Activated naive CD4-positive, alpha-beta T cell treated with anti-CD3 and anti-CD28 coated beads, Interleukin-2, amount 50 U/mL, for 72 hours (primary cell): ENCODE data around the gene ADGRD1. TPM values are rescaled to one million over a fixed set of nuclear protein-coding genes. Genes with fewer than 3 reads are reported as not detected.
"Not testable (repeated sequence)": the region's sequence is repeated elsewhere in the genome, so short reads cannot be mapped to it uniquely, and the experiment has no call there.

Source experiments
- ATAC-seq, 2 donors: fragments of 150-1000 bp; cut with Tn5 transposase; 2 replicates each; pipeline ENCODE4 v1.10.0; 2021; ENCODE audit warnings: mild to moderate bottlenecking in 2 of 2, moderate library complexity in 2 of 2
- DNase-seq, 2 donors: peaks; one replicate each; pipeline ENCODE4 v3.0.0; 2021 to 2022; ENCODE audit warnings: low spot score in 2 of 2
- H3K27ac Mint-ChIP-seq, 2 donors: one replicate each; pipeline ENCODE4 v1.8.0; 2022; ENCODE audit warnings: mild to moderate bottlenecking in 2 of 2, mixed read lengths in 2 of 2
- H3K36me3 Mint-ChIP-seq, 2 donors: one replicate each; pipeline ENCODE4 v1.8.0; 2022; ENCODE audit warnings: mixed read lengths in 2 of 2
- H3K9me3 Mint-ChIP-seq, 2 donors: one replicate each; pipeline ENCODE4 v1.8.0; 2022; ENCODE audit warnings: mixed read lengths in 2 of 2
- total RNA-seq, 2 donors: library from RNA; stranded (reverse); gene quantifications; one replicate each; pipeline ENCODE4 v1.2.3, GENCODE V29; 2022

ADGRD1 gene
- total RNA-seq = under 1 TPM in 1 of 2 donors, not detected in 1; 0.70 TPM

DNA sequence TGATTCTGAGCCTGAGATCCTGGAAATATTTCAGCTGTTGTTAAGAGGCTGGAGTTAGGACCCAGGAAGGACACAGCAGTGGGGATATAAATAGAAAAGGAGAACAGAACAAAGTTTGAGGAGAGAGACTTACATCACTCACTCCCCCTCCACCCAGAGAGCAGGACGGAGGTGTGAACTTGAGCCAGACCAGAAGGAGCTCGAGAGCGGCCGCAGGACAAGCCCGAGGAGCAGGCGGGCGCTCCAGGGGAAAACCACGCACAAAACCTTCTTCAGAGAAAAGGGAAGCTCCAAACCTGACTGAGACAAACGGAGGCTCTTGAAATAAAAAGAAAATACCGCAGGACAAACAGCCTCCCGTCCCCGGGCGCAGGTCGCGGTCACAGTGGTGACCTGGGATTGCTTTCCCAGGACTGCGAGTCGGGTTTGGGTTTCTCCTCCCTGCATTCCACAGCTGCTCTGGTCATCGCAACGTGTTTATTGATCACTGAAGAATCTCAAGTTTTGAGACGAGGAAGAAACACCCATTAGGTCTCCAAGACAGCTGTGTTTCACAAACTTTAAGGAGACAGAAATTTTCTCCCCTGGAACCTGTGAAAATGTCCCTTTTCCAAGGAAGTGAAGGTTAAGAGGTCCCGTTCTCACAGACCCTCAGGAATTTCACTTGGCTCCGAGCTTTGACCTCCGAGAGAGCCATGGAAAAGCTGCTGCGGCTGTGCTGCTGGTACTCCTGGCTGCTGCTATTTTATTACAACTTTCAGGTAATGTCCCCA is at the start of gene ADGRD1:
ADGRD1 (plus strand) TSS at position 137 of the 773 bp plus-strand sequence; CDS start at position 696, 559 bp downstream.
- no peak for ATAC-seq
- no peaks in the 10 kb centered on the region for H3K9me3 Mint-ChIP-seq

GRCh38 chr12:130904064-130904463 is 49.6 kb upstream of the ADGRD1 start:
- H3K27ac Mint-ChIP-seq = no peak overlapping the region
- H3K9me3 Mint-ChIP-seq = peaks cover 4 to 5% of the 10 kb centered on the region in 2 donors
- peaks cover 2 to 4% of the 10 kb centered on the region in 2 donors for H3K36me3 Mint-ChIP-seq
- ATAC-seq = no peak
- no peak for DNase-seq

More for the DNA sequence above, at the start of gene ADGRD1:
- H3K36me3 Mint-ChIP-seq = no peaks in the 10 kb centered on the region
- DNase-seq = no peak
- H3K27ac Mint-ChIP-seq = no peak within 1 kb of the TSS

- not testable (repeated sequence) for DNase-seq, H3K9me3 Mint-ChIP-seq, H3K27ac Mint-ChIP-seq, ATAC-seq, H3K36me3 Mint-ChIP-seq
These were observed 48.7 kb upstream of the ADGRD1 start for GRCh38 chr12:130904936-130905455.

DNA sequence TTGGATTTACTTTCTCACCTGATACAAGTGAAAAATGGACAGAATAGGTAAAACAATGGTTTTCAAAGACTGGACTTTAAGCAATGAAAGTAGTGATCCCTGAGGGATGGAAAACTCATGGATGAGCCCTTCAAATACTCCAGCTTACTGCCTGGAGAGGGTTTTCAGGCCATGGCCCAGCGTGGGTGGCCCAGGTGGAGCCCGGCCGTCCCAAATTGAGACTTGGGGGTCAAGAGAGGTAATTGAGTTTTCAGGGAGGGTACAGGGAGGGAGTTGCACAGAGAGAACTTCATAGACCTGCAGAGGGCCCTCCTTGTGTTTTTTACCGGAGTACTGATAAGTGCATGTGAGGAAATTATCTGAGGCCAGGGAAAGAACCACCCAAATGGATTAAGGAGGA is 44.6 kb upstream of the ADGRD1 start:
- Mint-ChIP-seq H3K27ac (no peak overlapping the region), H3K9me3 (peaks cover 19 to 21% of the 10 kb centered on the region in 2 donors), H3K36me3 (peaks cover 8 to 18% of the 10 kb centered on the region in 2 donors)
- DNase-seq (no peak), ATAC-seq (no peak)

DNA sequence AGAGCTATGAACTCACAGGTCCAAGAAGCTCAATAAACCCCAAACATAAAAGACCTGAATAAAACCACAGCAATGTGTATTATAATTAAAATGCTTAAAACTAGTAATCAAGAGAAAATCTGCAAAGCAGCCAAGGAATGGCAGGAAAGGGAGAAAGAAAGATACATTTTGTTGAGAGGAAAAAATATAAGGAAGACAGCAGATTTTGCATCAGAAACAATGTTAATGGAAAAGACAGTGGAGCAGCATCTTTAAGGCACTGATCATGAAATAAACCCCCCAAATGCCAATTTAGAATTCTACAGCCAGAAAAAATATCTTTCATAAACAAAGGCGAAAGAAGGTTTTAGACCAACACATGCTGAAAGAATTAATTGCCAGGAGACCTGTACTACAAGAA is 42.5 kb upstream of the ADGRD1 start:
- DNase-seq (no peak), ATAC-seq (no peak)
- peaks cover 19 to 21% of the 10 kb centered on the region in 2 donors for H3K9me3 Mint-ChIP-seq
- H3K27ac Mint-ChIP-seq = no peak overlapping the region
- H3K36me3 Mint-ChIP-seq = peaks cover 8 to 22% of the 10 kb centered on the region in 2 donors

DNA sequence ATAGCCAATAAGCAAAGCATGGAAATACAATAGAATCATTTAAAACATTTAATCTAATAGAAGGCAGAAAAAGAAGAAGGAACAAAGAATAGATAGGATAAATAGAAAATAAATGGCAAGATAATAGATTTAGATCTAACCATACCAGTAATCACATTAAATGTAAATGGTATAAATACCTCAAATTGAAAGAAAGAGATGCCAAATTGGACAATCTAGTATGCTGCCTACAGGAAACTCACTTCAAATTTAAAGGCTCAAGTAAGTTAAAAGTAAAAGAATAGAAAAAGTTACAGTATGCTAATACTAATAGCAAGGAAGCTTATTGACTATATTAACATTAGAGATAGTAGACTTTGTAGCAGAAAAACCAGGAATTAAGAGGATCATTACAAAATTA is 41.8 kb upstream of the ADGRD1 start:
- H3K27ac Mint-ChIP-seq = no peak overlapping the region
- H3K9me3 Mint-ChIP-seq = peaks cover 19 to 21% of the 10 kb centered on the region in 2 donors
- ATAC-seq (no peak), DNase-seq (no peak)
- peaks cover 8 to 23% of the 10 kb centered on the region in 2 donors for H3K36me3 Mint-ChIP-seq

GRCh38 chr12:130916241-130916911 is 37.3 kb upstream of the ADGRD1 start:
- Mint-ChIP-seq H3K36me3 (peaks cover 0 to 13% of the 10 kb centered on the region in 2 donors), H3K9me3 (peaks cover 7 to 10% of the 10 kb centered on the region in 2 donors), H3K27ac (no peak overlapping the region)
- DNase-seq (no peak), ATAC-seq (peak in 1 of 2 donors; percentile 57)

GRCh38 chr12:130917607-130918006 is 36.1 kb upstream of the ADGRD1 start:
- ATAC-seq (no peak), DNase-seq (no peak)
- peaks cover 0 to 5% of the 10 kb centered on the region in 2 donors for H3K36me3 Mint-ChIP-seq
- H3K9me3 Mint-ChIP-seq = no peaks in the 10 kb centered on the region
- no peak overlapping the region for H3K27ac Mint-ChIP-seq

- Mint-ChIP-seq H3K36me3 (peaks cover 0 to 5% of the 10 kb centered on the region in 2 donors), H3K27ac (no peak overlapping the region), H3K9me3 (no peaks in the 10 kb centered on the region)
- ATAC-seq = no peak
- DNase-seq = no peak
These were observed 34.6 kb upstream of the ADGRD1 start for GRCh38 chr12:130919086-130919485.

DNA sequence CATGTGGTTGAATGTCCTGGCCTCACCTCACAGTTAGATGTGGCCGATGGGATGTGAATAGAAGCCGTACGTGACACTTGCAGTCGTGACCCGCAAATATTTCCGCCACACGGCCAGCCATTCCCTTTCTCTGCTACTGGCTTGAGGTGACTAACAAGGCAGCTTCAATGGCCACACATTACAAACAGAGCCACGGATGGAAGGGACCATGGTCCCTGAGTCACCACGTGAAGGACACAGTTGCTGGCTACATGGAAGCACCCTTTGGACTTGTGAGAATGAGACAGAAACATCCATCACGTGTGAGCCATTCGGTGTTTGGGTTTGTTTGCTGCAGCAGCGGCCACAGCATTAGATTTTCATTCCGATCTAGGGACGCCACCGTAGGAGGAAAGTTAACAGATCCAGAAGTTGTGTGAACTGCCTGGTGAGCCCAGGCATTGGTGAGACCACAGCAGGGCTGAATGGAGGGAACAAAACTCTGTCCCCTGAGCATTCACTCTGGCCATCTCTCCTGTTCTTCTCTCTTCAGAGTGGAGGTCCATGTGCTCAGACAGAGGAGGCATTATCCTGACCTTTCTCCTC is 33.5 kb upstream of the ADGRD1 start:
- H3K27ac Mint-ChIP-seq = no peak overlapping the region
- H3K9me3 Mint-ChIP-seq = no peaks in the 10 kb centered on the region
- peaks cover 0 to 5% of the 10 kb centered on the region in 2 donors for H3K36me3 Mint-ChIP-seq
- no peak for ATAC-seq
- no peak for DNase-seq

DNA sequence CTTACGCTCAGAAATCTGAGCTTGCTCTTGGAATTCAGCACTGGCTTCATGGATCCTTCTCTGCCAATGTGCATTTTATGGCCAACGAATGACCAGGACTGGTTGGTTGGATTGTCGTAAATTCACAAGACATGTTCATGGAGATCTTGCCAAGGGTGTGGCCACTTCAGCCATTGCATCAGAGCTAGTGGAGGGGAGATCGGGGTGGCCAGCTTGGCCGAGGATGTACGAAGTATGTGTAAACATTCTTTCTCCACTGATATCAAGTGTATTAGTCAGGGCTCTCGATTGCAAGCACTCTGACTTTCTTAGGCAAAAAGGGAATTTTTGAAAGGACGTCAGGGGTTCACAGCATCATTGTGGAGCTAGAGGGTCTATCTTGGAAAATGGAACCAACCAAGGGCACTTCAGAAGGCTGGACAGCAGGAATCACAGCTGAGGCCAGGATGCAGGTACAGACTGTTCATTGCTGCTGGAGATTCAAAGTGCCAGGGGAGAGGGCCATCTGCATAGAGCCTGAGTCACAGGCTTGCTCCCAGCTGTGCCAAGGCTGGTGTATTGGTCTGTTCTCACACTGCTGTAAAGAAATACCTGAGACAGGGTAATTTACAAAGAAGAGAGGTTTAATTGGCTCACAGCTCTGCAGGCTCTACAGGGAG is 32.9 kb upstream of the ADGRD1 start:
- no peak for DNase-seq
- ATAC-seq = no peak
- Mint-ChIP-seq H3K9me3 (no peaks in the 10 kb centered on the region), H3K36me3 (peaks cover 0 to 5% of the 10 kb centered on the region in 2 donors), H3K27ac (no peak overlapping the region)

DNA sequence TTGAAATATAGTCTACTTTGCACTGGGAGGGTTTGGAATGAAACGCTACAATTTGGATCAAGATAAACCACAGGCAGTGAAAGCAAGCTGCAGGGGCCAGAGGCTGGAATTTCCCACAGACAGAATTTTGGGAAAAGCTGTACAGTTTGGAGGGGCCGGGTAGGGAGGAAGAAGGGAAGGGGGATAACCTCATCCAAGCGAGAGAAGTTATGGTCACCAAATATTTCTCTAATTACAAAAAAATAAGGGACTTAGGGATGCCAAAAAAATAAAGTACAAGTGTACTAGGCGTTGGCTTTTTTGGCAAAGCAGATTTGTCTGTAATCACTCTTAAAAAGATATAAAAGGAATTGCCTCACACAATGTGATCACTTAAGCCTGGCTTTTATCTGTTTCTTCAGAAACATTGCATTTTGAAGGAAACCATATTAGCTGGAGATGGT is 31.2 kb upstream of the ADGRD1 start:
- no peak overlapping the region for H3K27ac Mint-ChIP-seq
- no peak for DNase-seq
- no peaks in the 10 kb centered on the region for H3K36me3 Mint-ChIP-seq
- ATAC-seq = no peak
- no peaks in the 10 kb centered on the region for H3K9me3 Mint-ChIP-seq

DNA sequence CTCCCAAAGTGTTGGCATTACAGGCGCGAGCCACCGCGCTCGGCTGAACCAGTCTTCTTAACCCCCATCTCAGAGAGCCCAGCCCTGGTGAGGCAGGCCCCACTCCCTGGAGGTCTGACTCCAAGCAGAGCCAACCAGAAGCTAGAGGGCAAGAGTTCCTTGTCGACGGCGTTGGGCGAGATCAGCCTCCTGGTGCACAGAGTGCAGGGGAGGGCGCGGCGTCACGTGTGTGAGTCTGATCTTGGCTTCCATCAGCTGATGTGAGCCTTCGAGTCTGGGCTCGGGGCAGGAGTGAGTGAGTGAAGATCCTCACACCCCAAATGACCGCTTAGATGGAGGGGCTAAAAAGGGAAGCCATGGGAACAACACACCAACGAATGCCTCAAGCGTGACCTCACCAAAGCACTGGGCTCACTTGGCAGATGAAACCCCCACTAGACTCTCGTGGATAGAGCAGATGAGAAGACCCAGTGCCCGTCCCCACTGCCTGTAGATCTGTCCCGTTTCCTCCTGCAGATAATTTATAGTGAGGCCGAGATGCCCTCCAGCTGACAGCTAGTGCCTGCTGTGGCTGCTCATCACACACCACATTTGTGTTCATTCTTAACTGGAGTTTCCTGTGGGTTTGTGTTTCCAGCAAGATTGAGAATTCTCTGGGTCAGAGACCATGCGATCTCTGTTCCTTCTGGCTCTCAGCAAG is 28.6 kb upstream of the ADGRD1 start:
- DNase-seq (no peak), ATAC-seq (no peak)
- no peaks in the 10 kb centered on the region for H3K9me3 Mint-ChIP-seq
- no peaks in the 10 kb centered on the region for H3K36me3 Mint-ChIP-seq
- H3K27ac Mint-ChIP-seq = no peak overlapping the region

DNA sequence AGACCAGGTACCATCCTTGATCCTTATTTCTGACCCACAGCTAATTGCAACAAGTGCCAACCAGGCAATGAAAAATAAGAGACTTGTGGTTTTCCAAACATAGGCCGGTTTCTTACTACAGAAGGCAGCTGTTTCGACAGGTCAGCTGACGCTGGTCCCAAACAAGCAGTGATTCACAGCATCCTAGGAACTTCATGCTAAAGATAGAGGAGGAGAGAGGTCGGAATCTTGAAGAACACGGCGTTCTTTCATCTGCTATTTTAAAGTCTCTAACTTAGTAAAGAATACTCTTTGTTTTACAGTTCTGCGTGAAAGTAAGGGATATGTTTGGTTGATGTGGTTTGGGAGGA is 28.1 kb upstream of the ADGRD1 start:
- Mint-ChIP-seq H3K9me3 (no peaks in the 10 kb centered on the region), H3K36me3 (no peaks in the 10 kb centered on the region), H3K27ac (no peak overlapping the region)
- ATAC-seq (no peak), DNase-seq (no peak)

DNA sequence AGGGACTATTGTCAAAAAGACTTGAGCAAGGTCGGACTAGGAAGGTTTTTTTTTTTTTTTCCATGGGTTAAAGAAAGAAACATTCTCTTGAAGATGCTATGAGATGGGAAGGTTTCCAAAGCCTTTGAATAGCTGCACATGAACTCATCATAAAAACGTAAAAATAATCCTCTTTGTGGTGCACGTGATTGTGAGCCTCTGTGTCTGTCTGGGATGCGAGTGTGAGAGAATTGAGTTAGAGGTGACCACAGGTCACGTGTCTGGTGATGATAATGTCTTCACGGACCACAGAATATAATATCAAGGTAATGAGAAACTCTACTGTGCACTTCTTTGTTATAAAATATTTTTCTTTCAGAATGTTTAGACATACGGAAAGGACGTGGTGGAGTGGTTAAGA is 24.3 kb upstream of the ADGRD1 start:
- no peak for DNase-seq
- H3K36me3 Mint-ChIP-seq = no peaks in the 10 kb centered on the region
- ATAC-seq = no peak
- H3K27ac Mint-ChIP-seq = no peak overlapping the region
- H3K9me3 Mint-ChIP-seq = no peaks in the 10 kb centered on the region
